Endothelial cell of umbilical vein (primary cell): ENCODE measurements around the gene TRPM7. TPM values are rescaled to one million over a fixed set of nuclear protein-coding genes. Genes with fewer than 3 reads are reported as not detected.

ENCODE experiments used
- BruUV-seq: library from RNA; stranded (reverse); fragments of 400-500 nt; replicated peaks from 2 replicates; lab custom pipeline; 2021; lab: Mats Ljungman, UMichigan
- CTCF ChIA-PET: fragments of 300-600, 350-600 bp; sonication (Branson Sonifier 250); formaldehyde crosslinking; loops from one replicate; lab custom pipeline; 2021; ENCODE audit warnings: antibody characterized with exemption, inconsistent platforms; lab: Charles Lee
- POLR2A ChIA-PET: fragments of 300-600, 350-600 bp; sonication (Branson Sonifier 250); formaldehyde crosslinking; loops from one replicate; lab custom pipeline; 2021; ENCODE audit warnings: antibody characterized with exemption, inconsistent platforms; lab: Charles Lee
- DNase-seq: peaks from one replicate; pipeline ENCODE4 v3.0.0-alpha.2; 2011; ENCODE audit warnings: low read depth, low spot score
- FAIRE-seq: peaks from 2 replicates; lab custom pipeline; 2011; peaks lifted over from hg19 to GRCh38; lab: Jason Lieb, UNC
- H2AFZ ChIP-seq: 2 replicates; pipeline ENCODE4 v1.6.0; 2012; ENCODE audit warnings: low read depth, low read length, control low read depth, inconsistent platforms
- H3K27ac ChIP-seq: 2 replicates; pipeline ENCODE4 v1.5.1; 2011; ENCODE audit warnings: low read depth, mild to moderate bottlenecking, control low read depth, low read length, moderate library complexity; ENCODE audit not compliant: insufficient read depth
- H3K27me3 ChIP-seq, 2 experiments: 2 replicates each; pipeline versions ENCODE4 v1.6.0 to v1.6.1; 2011; ENCODE audit warnings: low read length in 2 of 2, mixed read lengths in 1 of 2; ENCODE audit not compliant: control insufficient read depth in 2 of 2, insufficient read depth in 2 of 2
- H3K36me3 ChIP-seq, 2 experiments: 2 replicates in 1 of 2; 3 replicates in 1 of 2; pipeline ENCODE4 v1.5.1; 2011; ENCODE audit warnings: low read length in 2 of 2, mild to moderate bottlenecking in 1 of 2, moderate library complexity in 1 of 2; ENCODE audit not compliant: control insufficient read depth in 2 of 2, insufficient read depth in 2 of 2; ENCODE audit errors: extremely low read depth in 1 of 2
- H3K4me1 ChIP-seq: 3 replicates; pipeline ENCODE4 v1.5.1; 2011; ENCODE audit warnings: mild to moderate bottlenecking, low read length; ENCODE audit not compliant: control insufficient read depth, insufficient read depth; ENCODE audit errors: extremely low read depth
- H3K4me2 ChIP-seq: 2 replicates; pipeline ENCODE4 v1.6.1; 2011; ENCODE audit warnings: low read length, control low read depth, mixed read lengths; ENCODE audit not compliant: insufficient read depth
- H3K4me3 ChIP-seq, 3 experiments: fragments of 200-600 bp in 1 of 3; sonication (generic), shearing (Covaris generic) in 1 of 3; replicated peaks in 1 of 3; 2 replicates each; pipeline ENCODE4 v1.5.1; 2011 to 2016; ENCODE audit warnings: control low read depth in 3 of 3, low read length in 3 of 3, mild to moderate bottlenecking in 2 of 3, inconsistent platforms in 1 of 3, low read depth in 1 of 3, moderate library complexity in 1 of 3; ENCODE audit not compliant: insufficient read depth in 1 of 3
- H3K79me2 ChIP-seq: 2 replicates; pipeline ENCODE4 v1.6.0; 2012; ENCODE audit warnings: low read length, inconsistent platforms; ENCODE audit not compliant: control insufficient read depth, insufficient read depth
- H3K9ac ChIP-seq: replicated peaks from 2 replicates; pipeline ENCODE3; 2011; ENCODE audit warnings: low read length, control low read depth; ENCODE audit not compliant: insufficient read depth; ENCODE audit errors: extremely low read depth
- H3K9me1 ChIP-seq: replicated peaks from 3 replicates; pipeline ENCODE4 v1.6.0; 2011; ENCODE audit warnings: mild to moderate bottlenecking, low read length; ENCODE audit not compliant: control insufficient read depth, insufficient read depth; ENCODE audit errors: extremely low read depth
- H3K9me3 ChIP-seq: replicated peaks from 2 replicates; pipeline ENCODE4 v1.5.1; 2012; ENCODE audit warnings: low read length, inconsistent platforms; ENCODE audit not compliant: control insufficient read depth, insufficient read depth
- H4K20me1 ChIP-seq: replicated peaks from 2 replicates; pipeline ENCODE3; 2011; ENCODE audit warnings: mild to moderate bottlenecking, low read length; ENCODE audit not compliant: control insufficient read depth, insufficient read depth; ENCODE audit errors: extremely low read depth
- CTCF ChIP-seq, 2 donors: IDR thresholded peaks; 1 replicate in 1 of 2; 2 replicates in 1 of 2; pipeline ENCODE4 v1.5.1; 2011; ENCODE audit warnings: low read length in 2 of 2, mild to moderate bottlenecking in 2 of 2, moderate library complexity in 2 of 2, control low read depth in 1 of 2, inconsistent platforms in 1 of 2, low read depth in 1 of 2; ENCODE audit not compliant: insufficient read depth in 1 of 2; ENCODE audit errors: extremely low read depth in 1 of 2
- EZH2 ChIP-seq: IDR thresholded peaks from 2 replicates; pipeline ENCODE4 v1.6.1; 2012; ENCODE audit warnings: borderline replicate concordance, low read depth, mild to moderate bottlenecking, moderate library complexity, low read length, inconsistent platforms; ENCODE audit not compliant: severe bottlenecking
- FOS ChIP-seq: IDR thresholded peaks from 2 replicates; pipeline ENCODE4 v1.6.1; 2011; ENCODE audit warnings: mild to moderate bottlenecking, low read length, moderate library complexity, borderline replicate concordance; ENCODE audit not compliant: insufficient read depth
- GATA2 ChIP-seq: IDR thresholded peaks from 2 replicates; pipeline ENCODE4 v1.7.0; 2011; ENCODE audit warnings: low read depth, mild to moderate bottlenecking, moderate library complexity, mixed read lengths, low read length; ENCODE audit not compliant: insufficient read length, insufficient read depth
- JUN ChIP-seq: IDR thresholded peaks from 2 replicates; pipeline ENCODE4 v1.6.1; 2011; ENCODE audit warnings: borderline replicate concordance, low read depth; ENCODE audit not compliant: insufficient read length, insufficient read depth
- MYC ChIP-seq: IDR thresholded peaks from one replicate; pipeline ENCODE4 v1.6.1; 2011; ENCODE audit warnings: mild to moderate bottlenecking, low read depth, low read length
- POLR2A ChIP-seq: IDR thresholded peaks from 2 replicates; pipeline ENCODE4 v1.6.1; 2012; ENCODE audit warnings: low read depth, mild to moderate bottlenecking, control low read depth, low read length
- POLR2AphosphoS5 ChIP-seq: IDR thresholded peaks from 2 replicates; pipeline ENCODE4 v1.6.1; 2012; ENCODE audit warnings: low read depth, mild to moderate bottlenecking, control low read depth, low read length, moderate library complexity; ENCODE audit not compliant: insufficient read depth
- dilution Hi-C: fragments of 300-500 bp; cut with MboI; formaldehyde crosslinking; loops from one replicate; pipeline ENCODE4 v1.15.0; 2019; ENCODE audit warnings: low sequenced_read_pairs; ENCODE audit not compliant: extremely low pct_ligation_motif_present
- intact Hi-C: fragments of 100-400 bp; cut with micrococcal nuclease; formaldehyde crosslinking; loops from one replicate; pipeline ENCODE4 v1.10.0; 2022
- polyA plus RNA-seq, 4 experiments: library from polyadenylated mRNA; depleted of rRNA in 3 of 4; stranded (reverse) in 3 of 4; unstranded in 1 of 4; fragments of >200 nt; gene quantifications; 2 replicates each; pipeline versions ENCODE4 v1.2.1 to v1.2.3, GENCODE V29; 2011 to 2012; ENCODE audit warnings: missing spikeins in 1 of 4
- total RNA-seq: library from RNA; stranded (reverse); gene quantifications from 2 replicates; pipeline ENCODE4 v1.2.3, GENCODE V29; 2021

The TRPM7 gene
- total and polyA plus RNA-seq, 2 donors (not counting 3 experiments of a cell fraction or from before 2014, with no cell fraction given) = 6.4 to 34.8 TPM

GRCh38 chr15:50542887-50543210, 143.7 kb downstream of the TRPM7 start:
- no peaks in the 10 kb centered on the region for H3K9me3 ChIP-seq
- dilution Hi-C loops (no loop called here), intact Hi-C loops (no loop called here)
- H3K27me3 ChIP-seq = peaks cover 0 to 3% of the 10 kb centered on the region in 2 experiments
- H2AFZ ChIP-seq = no peak overlapping the region
- no peaks in the 10 kb centered on the region for H3K4me1 ChIP-seq
- CTCF ChIA-PET = interaction anchor here (0.5 to 2.1 kb wide), 3 partner anchors 11 to 659 kb away, joined by 3 to 4 read pairs (median 3); no protein-coding TSS in a partner anchor
- POLR2A ChIA-PET = no interaction called here
- no peak overlapping the region for H3K4me2 ChIP-seq
- H3K79me2 ChIP-seq = no peaks in the 10 kb centered on the region
- TF ChIP-seq GATA2 (no peak), POLR2A (no peak), CTCF (IDR thresholded peaks at IDR 0.05; ENCODE audit: extremely low read depth in 1 of 2, insufficient read depth in 1 of 2, low read depth in 1 of 2, low read length in 2 of 2) (no peak), POLR2AphosphoS5 (no peak), EZH2 (no peak), MYC (no peak), JUN (no peak), FOS (no peak)
- H3K36me3 ChIP-seq = no peaks in the 10 kb centered on the region
- no peaks in the 10 kb centered on the region for H4K20me1 ChIP-seq
- no TSS peak for BruUV-seq
- H3K9ac ChIP-seq = no peak overlapping the region
- FAIRE-seq (no peak), DNase-seq (no peak)
- H3K27ac ChIP-seq = no peak overlapping the region
- H3K9me1 ChIP-seq = no peaks in the 10 kb centered on the region
- H3K4me3 ChIP-seq = no peak overlapping the region
